Endodermal cell (in vitro differentiated cells): Measurements from ENCODE around the gene CRYBA4. TPM values are rescaled to one million over a fixed set of nuclear protein-coding genes. Genes with fewer than 3 reads are reported as not detected.

Source experiments
- DNase-seq: peaks from one replicate; pipeline ENCODE4 v3.0.0-alpha.2; 2017
- H3K27ac ChIP-seq: 2 replicates; pipeline ENCODE4 v1.5.1; 2013; ENCODE audit warnings: mild to moderate bottlenecking, low read depth, low read length, moderate library complexity
- H3K27me3 ChIP-seq: 2 replicates; pipeline ENCODE4 v1.6.1; 2013; ENCODE audit warnings: mild to moderate bottlenecking, low read length, moderate library complexity; ENCODE audit not compliant: insufficient read depth, control insufficient read depth, poor library complexity, severe bottlenecking
- H3K36me3 ChIP-seq: 2 replicates; pipeline ENCODE4 v1.7.0; 2013; ENCODE audit warnings: mild to moderate bottlenecking, low read length, moderate library complexity; ENCODE audit not compliant: control insufficient read depth, insufficient read depth
- H3K4me1 ChIP-seq: one replicate; pipeline ENCODE4 v1.7.0; 2013; ENCODE audit warnings: low read length; ENCODE audit not compliant: control insufficient read depth, insufficient read depth
- H3K4me3 ChIP-seq: 2 replicates; pipeline ENCODE4 v1.5.1; 2013; ENCODE audit warnings: mild to moderate bottlenecking, low read length, moderate library complexity
- H3K9ac ChIP-seq: 2 replicates; pipeline ENCODE4 v1.6.1; 2013; ENCODE audit warnings: mild to moderate bottlenecking, low read length, moderate library complexity; ENCODE audit not compliant: poor library complexity, severe bottlenecking; ENCODE audit errors: extremely low read depth
- H3K9me3 ChIP-seq: 2 replicates; pipeline ENCODE4 v1.6.1; 2013; ENCODE audit warnings: mild to moderate bottlenecking, low read length, moderate library complexity; ENCODE audit not compliant: control insufficient read depth
- H3K27ac Mint-ChIP-seq: 2 replicates; pipeline ENCODE4 v1.8.0; 2020; ENCODE audit warnings: mixed read lengths
- H3K27me3 Mint-ChIP-seq: 2 replicates; pipeline ENCODE4 v1.8.0; 2021; ENCODE audit warnings: mild to moderate bottlenecking, mixed read lengths; ENCODE audit not compliant: insufficient read depth
- H3K36me3 Mint-ChIP-seq: 2 replicates; pipeline ENCODE4 v1.8.0; 2020; ENCODE audit warnings: low read depth, mixed read lengths
- H3K4me1 Mint-ChIP-seq: 2 replicates; pipeline ENCODE4 v1.8.0; 2020; ENCODE audit warnings: mixed read lengths
- H3K4me3 Mint-ChIP-seq: 2 replicates; pipeline ENCODE4 v1.8.0; 2020; ENCODE audit warnings: mild to moderate bottlenecking, moderate library complexity, mixed read lengths
- H3K9me3 Mint-ChIP-seq: 2 replicates; pipeline ENCODE4 v1.8.0; 2020; ENCODE audit warnings: mild to moderate bottlenecking, mixed read lengths
- WGBS, 2 experiments: methylation state at CpG; one replicate each; pipeline versions ENCODE4 v1.1.5 to v1.1.7; 2013; ENCODE audit warnings: missing lambda C conversion rate in 2 of 2, mixed read lengths in 1 of 2; ENCODE audit not compliant: insufficient coverage in 1 of 2, insufficient read length in 1 of 2; 5-methylcytosine and 5-hydroxymethylcytosine counted together
- total RNA-seq, 2 donors: library from RNA; stranded (reverse); fragmentation: NEBNext Ultra II Directional in 1 of 2; extraction: Animal tissue kit (Norgen Biotek cat#: 25700) in 1 of 2; gene quantifications; 2 replicates in 1 of 2; 3 replicates in 1 of 2; pipeline ENCODE4 v1.2.1, GENCODE V29; 2021
- TF ChIP-seq, protein P1 (sequence below): fragments of 200-600 bp; sonication (generic); conservative IDR thresholded peaks from 2 replicates; pipeline ENCODE4 v1.5.0; 2021; ENCODE audit warnings: antibody characterized with exemption, mild to moderate bottlenecking

The CRYBA4 gene
- total RNA-seq, 2 donors from 2014 or later = not detected

- Histone ChIP-seq H3K36me3 (peaks cover 14% of the 10 kb centered on the region), H3K9me3 (peaks cover 5% of the 10 kb centered on the region), H3K27me3 (no peaks in the 10 kb centered on the region), H3K9ac (no peak overlapping the region), H3K4me3 (no peak overlapping the region), H3K4me1 (no peaks in the 10 kb centered on the region), H3K27ac (no peak overlapping the region)
- Mint-ChIP-seq H3K4me3 (no peak overlapping the region), H3K27ac (no peak overlapping the region), H3K27me3 (no peaks in the 10 kb centered on the region), H3K9me3 (no peaks in the 10 kb centered on the region), H3K4me1 (peaks cover 34% of the 10 kb centered on the region), H3K36me3 (peaks cover 28% of the 10 kb centered on the region)
- no peak for DNase-seq
- 62 to 67% methylated on average over 3 to 4 of the region's 4 CpGs for WGBS, 2 experiments
- TF ChIP-seq, protein P1, sequence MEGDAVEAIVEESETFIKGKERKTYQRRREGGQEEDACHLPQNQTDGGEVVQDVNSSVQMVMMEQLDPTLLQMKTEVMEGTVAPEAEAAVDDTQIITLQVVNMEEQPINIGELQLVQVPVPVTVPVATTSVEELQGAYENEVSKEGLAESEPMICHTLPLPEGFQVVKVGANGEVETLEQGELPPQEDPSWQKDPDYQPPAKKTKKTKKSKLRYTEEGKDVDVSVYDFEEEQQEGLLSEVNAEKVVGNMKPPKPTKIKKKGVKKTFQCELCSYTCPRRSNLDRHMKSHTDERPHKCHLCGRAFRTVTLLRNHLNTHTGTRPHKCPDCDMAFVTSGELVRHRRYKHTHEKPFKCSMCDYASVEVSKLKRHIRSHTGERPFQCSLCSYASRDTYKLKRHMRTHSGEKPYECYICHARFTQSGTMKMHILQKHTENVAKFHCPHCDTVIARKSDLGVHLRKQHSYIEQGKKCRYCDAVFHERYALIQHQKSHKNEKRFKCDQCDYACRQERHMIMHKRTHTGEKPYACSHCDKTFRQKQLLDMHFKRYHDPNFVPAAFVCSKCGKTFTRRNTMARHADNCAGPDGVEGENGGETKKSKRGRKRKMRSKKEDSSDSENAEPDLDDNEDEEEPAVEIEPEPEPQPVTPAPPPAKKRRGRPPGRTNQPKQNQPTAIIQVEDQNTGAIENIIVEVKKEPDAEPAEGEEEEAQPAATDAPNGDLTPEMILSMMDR = no peak
These were observed 37.8 kb upstream of the CRYBA4 start for GRCh38 chr22:26584010-26584409.

- peak overlapping the region; percentile 81 for H3K27ac Mint-ChIP-seq
- H3K4me1 Mint-ChIP-seq = peaks cover 24% of the 10 kb centered on the region
These were observed 36.5 kb upstream of the CRYBA4 start for GRCh38 chr22:26585104-26585790.

GRCh38 chr22:26586556-26587325, 35.0 kb upstream of the CRYBA4 start:
- Mint-ChIP-seq H3K27ac (no peak overlapping the region), H3K27me3 (no peaks in the 10 kb centered on the region), H3K9me3 (no peaks in the 10 kb centered on the region), H3K4me3 (no peak overlapping the region), H3K4me1 (peaks cover 13% of the 10 kb centered on the region), H3K36me3 (peaks cover 26% of the 10 kb centered on the region)
- DNase-seq = no peak
- H3K9me3 ChIP-seq = peaks cover 5% of the 10 kb centered on the region
- no peak overlapping the region for H3K27ac ChIP-seq
- no peak overlapping the region for H3K4me3 ChIP-seq
- no peaks in the 10 kb centered on the region for H3K4me1 ChIP-seq
- H3K9ac ChIP-seq = no peak overlapping the region
- no peaks in the 10 kb centered on the region for H3K27me3 ChIP-seq
- TF ChIP-seq, protein P1 = no peak
- H3K36me3 ChIP-seq = peaks cover 10% of the 10 kb centered on the region
- WGBS, 2 experiments = 91 to 96% methylated on average over 2 to 11 of the region's 11 CpGs

More at GRCh38 chr22:26585104-26585790, 36.5 kb upstream of the CRYBA4 start:
- no peak overlapping the region for H3K4me3 ChIP-seq
- no peaks in the 10 kb centered on the region for H3K4me1 ChIP-seq
- peaks cover 5% of the 10 kb centered on the region for H3K9me3 ChIP-seq
- no peaks in the 10 kb centered on the region for H3K27me3 ChIP-seq
- no peaks in the 10 kb centered on the region for H3K9me3 Mint-ChIP-seq
- TF ChIP-seq, protein P1 = peak; percentile 30
- no peak overlapping the region for H3K9ac ChIP-seq
- H3K36me3 ChIP-seq = peaks cover 14% of the 10 kb centered on the region
- H3K27ac ChIP-seq = no peak overlapping the region
- WGBS, 2 experiments = 85 to 91% methylated on average over 8 to 11 of the region's 11 CpGs
- no peak overlapping the region for H3K4me3 Mint-ChIP-seq
- no peaks in the 10 kb centered on the region for H3K27me3 Mint-ChIP-seq
- no peak for DNase-seq
- peaks cover 26% of the 10 kb centered on the region for H3K36me3 Mint-ChIP-seq
